DMS153 treated with DMSO at 0.1 percent for 48 hours (cell line): ENCODE data around the gene SLC35A2.

ENCODE experiments used
- DNase-seq: peaks from one replicate; lab custom pipeline; 2025; ENCODE audit not compliant: unreplicated experiment; lab: John Stamatoyannopoulos, UW

Gene SLC35A2

GRCh38 chrX:48911412-48912182 is at the start of gene SLC35A2:
SLC35A2 (minus strand) TSS chrX:48911646; CDS start chrX:48911636, 10 bp downstream.
- DNase-seq = peak; percentile 34

- DNase-seq = no peak
Measured at GRCh38 chrX:48960291-48960690, 48.8 kb upstream of the SLC35A2 start.

- no peak for DNase-seq
Measured at GRCh38 chrX:48958635-48959094, 47.2 kb upstream of the SLC35A2 start.

- DNase-seq = peak; percentile 77
Measured at GRCh38 chrX:48957827-48958634, 46.6 kb upstream of the SLC35A2 start.

GRCh38 chrX:48957477-48957826 is 46.0 kb upstream of the SLC35A2 start, which contains the start of gene OTUD5:
OTUD5 (minus strand) TSS chrX:48957607; CDS start chrX:48957570, 37 bp downstream.
- DNase-seq = no peak

GRCh38 chrX:48956728-48957414 is 45.4 kb upstream of the SLC35A2 start:
- no peak for DNase-seq

GRCh38 chrX:48948589-48948988 is 37.1 kb upstream of the SLC35A2 start:
- no peak for DNase-seq

GRCh38 chrX:48945517-48946348 is 34.3 kb upstream of the SLC35A2 start:
- no peak for DNase-seq

GRCh38 chrX:48942895-48943294 is 31.4 kb upstream of the SLC35A2 start:
- no peak for DNase-seq

- DNase-seq = no peak
Measured at GRCh38 chrX:48940404-48940955, 29.0 kb upstream of the SLC35A2 start.

GRCh38 chrX:48939524-48940228 is 28.2 kb upstream of the SLC35A2 start:
- no peak for DNase-seq

- no peak for DNase-seq
Measured at GRCh38 chrX:48938721-48939425, 27.4 kb upstream of the SLC35A2 start.

- no peak for DNase-seq
Measured at GRCh38 chrX:48937054-48937907, 25.8 kb upstream of the SLC35A2 start.

- no peak for DNase-seq
Measured at GRCh38 chrX:48936429-48937053, 25.1 kb upstream of the SLC35A2 start.

- no peak for DNase-seq
Measured at GRCh38 chrX:48935301-48935670, 23.8 kb upstream of the SLC35A2 start.

GRCh38 chrX:48934581-48935300 is 23.3 kb upstream of the SLC35A2 start:
- DNase-seq = no peak

GRCh38 chrX:48933757-48934156 is 22.3 kb upstream of the SLC35A2 start:
- DNase-seq = no peak
